DND-41 (cell line): ENCODE data around the gene STAU1.

ENCODE experiments used
- ATAC-seq: fragments of 200-7000 bp; cut with Tn5 transposase; 3 replicates; pipeline ENCODE4 v1.9.1; 2021; ENCODE audit warnings: low read depth; ENCODE audit not compliant: insufficient read depth
- DNase-seq: peaks from one replicate; pipeline ENCODE4 v3.0.0-alpha.2; 2020
- H2AFZ ChIP-seq: 2 replicates; pipeline ENCODE4 v1.6.0; 2012; ENCODE audit warnings: low read depth, low read length
- H3K27ac ChIP-seq: 2 replicates; pipeline ENCODE4 v1.5.1; 2012; ENCODE audit warnings: low read length, inconsistent platforms
- H3K27me3 ChIP-seq: fragments of 200-600 bp; sonication (generic); 2 replicates; pipeline ENCODE4 v1.6.0; 2012; ENCODE audit warnings: low read length, mild to moderate bottlenecking, inconsistent platforms; ENCODE audit not compliant: insufficient read depth, poor library complexity
- H3K36me3 ChIP-seq: 2 replicates; pipeline ENCODE4 v1.5.1; 2012; ENCODE audit warnings: low read length, inconsistent platforms; ENCODE audit not compliant: insufficient read depth
- H3K4me1 ChIP-seq: 2 replicates; pipeline ENCODE4 v1.5.1; 2012; ENCODE audit warnings: mild to moderate bottlenecking, low read length; ENCODE audit not compliant: insufficient read depth
- H3K4me2 ChIP-seq: 2 replicates; pipeline ENCODE4 v1.6.0; 2012; ENCODE audit warnings: mild to moderate bottlenecking, moderate library complexity, low read length, inconsistent platforms; ENCODE audit not compliant: insufficient read depth
- H3K4me3 ChIP-seq, 2 experiments: fragments of 200-600 bp in 1 of 2; shearing (Covaris generic) in 1 of 2; 2 replicates each; pipeline ENCODE4 v1.5.1; 2012 to 2016; ENCODE audit warnings: inconsistent platforms in 2 of 2, low read length in 2 of 2, mild to moderate bottlenecking in 2 of 2, low read depth in 1 of 2, moderate library complexity in 1 of 2
- H3K79me2 ChIP-seq: 2 replicates; pipeline ENCODE4 v1.6.0; 2012; ENCODE audit warnings: low read length, inconsistent platforms; ENCODE audit not compliant: insufficient read depth
- H3K9ac ChIP-seq: 2 replicates; pipeline ENCODE4 v1.6.0; 2012; ENCODE audit warnings: low read depth, mild to moderate bottlenecking, inconsistent platforms, low read length, moderate library complexity
- H3K9me3 ChIP-seq: 2 replicates; pipeline ENCODE4 v1.5.1; 2012; ENCODE audit warnings: low read length, moderate library complexity, mild to moderate bottlenecking, inconsistent platforms; ENCODE audit not compliant: insufficient read depth, severe bottlenecking
- H4K20me1 ChIP-seq: 2 replicates; pipeline ENCODE4 v1.6.0; 2012; ENCODE audit warnings: low read length; ENCODE audit not compliant: insufficient read depth
- EZH2 ChIP-seq: IDR thresholded peaks from 3 replicates; pipeline ENCODE4 v1.6.1; 2012; ENCODE audit warnings: borderline replicate concordance, low read depth, mild to moderate bottlenecking, moderate library complexity, low read length, inconsistent platforms; ENCODE audit not compliant: severe bottlenecking
- TF ChIP-seq, protein P1 (sequence below): IDR thresholded peaks from 2 replicates; pipeline ENCODE4 v1.5.1; 2012; ENCODE audit warnings: borderline replicate concordance, low read length, moderate library complexity, mild to moderate bottlenecking; ENCODE audit not compliant: poor library complexity, severe bottlenecking; ENCODE audit errors: extremely low read depth

STAU1 gene

DNA sequence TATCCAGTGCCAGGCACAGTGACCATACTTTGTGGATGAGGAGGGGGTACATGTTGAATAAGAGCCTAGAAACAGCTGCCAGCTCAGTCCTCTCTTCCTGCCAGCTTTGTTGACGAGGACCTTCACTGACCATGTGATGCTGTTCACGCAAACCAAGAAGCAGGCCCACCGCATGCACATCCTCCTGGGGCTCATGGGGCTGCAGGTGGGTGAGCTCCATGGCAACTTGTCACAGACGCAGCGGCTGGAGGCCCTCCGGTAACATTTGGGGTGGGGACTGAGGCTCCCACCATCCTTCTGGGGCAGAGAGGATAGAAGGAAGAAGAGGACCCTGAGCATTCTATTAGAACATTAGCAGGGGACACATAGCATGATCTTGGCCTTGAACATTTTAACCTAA lies 46.7 kb upstream of the STAU1 start:
- no peaks in the 10 kb centered on the region for H3K79me2 ChIP-seq
- no peak overlapping the region for H3K4me3 ChIP-seq
- no peak overlapping the region for H2AFZ ChIP-seq
- H3K9ac ChIP-seq: no peak overlapping the region
- DNase-seq: no peak
- no peak overlapping the region for H3K27ac ChIP-seq
- H3K36me3 ChIP-seq: peaks cover 90% of the 10 kb centered on the region
- H4K20me1 ChIP-seq: peaks cover 3% of the 10 kb centered on the region; the same call in 1 of the 2 replicates
- no peaks in the 10 kb centered on the region for H3K27me3 ChIP-seq
- TF ChIP-seq EZH2: no peak
- TF ChIP-seq, protein P1, sequence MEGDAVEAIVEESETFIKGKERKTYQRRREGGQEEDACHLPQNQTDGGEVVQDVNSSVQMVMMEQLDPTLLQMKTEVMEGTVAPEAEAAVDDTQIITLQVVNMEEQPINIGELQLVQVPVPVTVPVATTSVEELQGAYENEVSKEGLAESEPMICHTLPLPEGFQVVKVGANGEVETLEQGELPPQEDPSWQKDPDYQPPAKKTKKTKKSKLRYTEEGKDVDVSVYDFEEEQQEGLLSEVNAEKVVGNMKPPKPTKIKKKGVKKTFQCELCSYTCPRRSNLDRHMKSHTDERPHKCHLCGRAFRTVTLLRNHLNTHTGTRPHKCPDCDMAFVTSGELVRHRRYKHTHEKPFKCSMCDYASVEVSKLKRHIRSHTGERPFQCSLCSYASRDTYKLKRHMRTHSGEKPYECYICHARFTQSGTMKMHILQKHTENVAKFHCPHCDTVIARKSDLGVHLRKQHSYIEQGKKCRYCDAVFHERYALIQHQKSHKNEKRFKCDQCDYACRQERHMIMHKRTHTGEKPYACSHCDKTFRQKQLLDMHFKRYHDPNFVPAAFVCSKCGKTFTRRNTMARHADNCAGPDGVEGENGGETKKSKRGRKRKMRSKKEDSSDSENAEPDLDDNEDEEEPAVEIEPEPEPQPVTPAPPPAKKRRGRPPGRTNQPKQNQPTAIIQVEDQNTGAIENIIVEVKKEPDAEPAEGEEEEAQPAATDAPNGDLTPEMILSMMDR: no peak
- no peak overlapping the region for H3K4me2 ChIP-seq
- H3K4me1 ChIP-seq: no peaks in the 10 kb centered on the region
- no peaks in the 10 kb centered on the region for H3K9me3 ChIP-seq
- no peak for ATAC-seq

DNA sequence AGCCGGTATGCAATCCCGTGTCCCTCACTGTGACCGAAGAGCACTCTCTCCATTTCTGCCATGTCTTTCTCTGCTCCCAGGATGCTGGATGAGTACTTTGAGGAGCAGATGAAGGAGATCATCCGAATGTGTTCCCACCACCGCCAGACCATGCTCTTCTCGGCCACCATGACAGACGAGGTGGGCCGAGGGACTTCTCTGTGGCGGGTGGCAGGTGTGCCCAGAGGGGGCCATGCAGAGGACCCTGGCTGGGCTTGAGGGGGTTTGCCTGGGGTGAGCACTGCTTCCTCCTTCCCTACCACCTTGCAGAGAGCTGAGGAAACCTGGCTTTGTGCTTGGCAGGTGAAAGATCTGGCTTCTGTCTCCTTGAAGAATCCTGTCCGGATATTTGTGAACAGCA lies 45.1 kb upstream of the STAU1 start:
- ATAC-seq: no peak
- H3K9ac ChIP-seq: no peak overlapping the region
- no peaks in the 10 kb centered on the region for H3K9me3 ChIP-seq
- H3K4me3 ChIP-seq: no peak overlapping the region
- no peaks in the 10 kb centered on the region for H3K27me3 ChIP-seq
- H3K79me2 ChIP-seq: no peaks in the 10 kb centered on the region
- DNase-seq: no peak
- H2AFZ ChIP-seq: no peak overlapping the region
- H4K20me1 ChIP-seq: peaks cover 6% of the 10 kb centered on the region; the same call in 1 of the 2 replicates
- no peaks in the 10 kb centered on the region for H3K4me1 ChIP-seq
- TF ChIP-seq, protein P1: no peak
- TF ChIP-seq EZH2: no peak
- H3K36me3 ChIP-seq: peaks cover 88% of the 10 kb centered on the region
- H3K27ac ChIP-seq: no peak overlapping the region
- no peak overlapping the region for H3K4me2 ChIP-seq

DNA sequence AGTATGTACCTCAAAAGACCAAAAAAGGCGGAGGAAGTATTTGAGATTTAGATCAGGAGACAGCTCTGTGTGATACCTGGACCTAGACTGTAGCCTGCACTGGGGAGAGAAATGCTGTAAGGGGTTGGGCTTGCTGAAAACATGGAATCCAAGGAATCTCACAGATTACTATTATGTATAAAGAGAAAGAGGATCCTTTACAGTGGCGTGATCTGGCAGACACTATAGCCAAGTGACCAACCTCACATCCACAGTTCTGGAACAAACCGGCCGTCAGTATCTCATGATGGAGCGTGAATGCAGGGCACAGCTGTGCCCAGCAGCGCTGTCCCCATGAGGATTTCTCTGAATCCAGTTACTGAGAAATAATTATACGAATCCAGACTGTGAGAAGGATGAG lies 43.3 kb upstream of the STAU1 start:
- Histone ChIP-seq H3K36me3 (peaks cover 82% of the 10 kb centered on the region), H3K27ac (no peak overlapping the region), H2AFZ (no peak overlapping the region), H3K4me1 (no peaks in the 10 kb centered on the region), H3K9me3 (no peaks in the 10 kb centered on the region), H4K20me1 (peaks cover 6% of the 10 kb centered on the region; the same call in 1 of the 2 replicates), H3K79me2 (no peaks in the 10 kb centered on the region), H3K27me3 (no peaks in the 10 kb centered on the region), H3K4me2 (no peak overlapping the region), H3K9ac (no peak overlapping the region), H3K4me3 (no peak overlapping the region)
- DNase-seq (no peak), ATAC-seq (no peak)
- TF ChIP-seq, protein P1: no peak

DNA sequence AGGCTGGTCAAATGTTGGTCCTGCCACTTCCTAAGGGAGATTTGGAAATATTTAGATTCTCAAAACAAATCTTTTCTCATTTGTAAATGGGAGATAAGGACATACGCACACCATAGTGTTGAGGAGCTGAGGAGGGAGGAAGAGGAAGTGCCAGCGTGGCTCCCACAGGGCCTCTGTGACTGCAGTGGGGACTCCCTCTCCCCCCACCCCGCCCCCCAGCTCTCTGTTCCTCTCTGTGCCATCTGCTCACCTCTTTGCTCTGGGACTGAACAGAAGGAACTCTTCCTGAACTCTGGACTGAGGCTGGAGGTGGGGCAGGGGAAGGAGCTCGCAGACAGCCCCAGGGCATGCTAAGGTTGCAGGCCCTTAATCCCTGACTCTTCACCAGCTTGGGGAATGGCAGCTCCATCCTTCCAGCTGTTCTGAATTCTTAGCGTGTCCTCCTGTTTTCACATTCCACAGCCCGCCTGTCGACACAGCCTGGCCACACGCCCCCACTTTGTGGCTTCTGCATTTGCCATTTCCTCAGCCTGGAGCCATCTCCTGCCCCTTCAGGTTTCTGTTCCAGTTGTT lies 42.5 kb upstream of the STAU1 start:
- Histone ChIP-seq H3K9me3 (no peaks in the 10 kb centered on the region), H3K9ac (no peak overlapping the region), H3K27ac (no peak overlapping the region), H3K27me3 (no peaks in the 10 kb centered on the region), H4K20me1 (peaks cover 6% of the 10 kb centered on the region; the same call in 1 of the 2 replicates), H3K4me1 (no peaks in the 10 kb centered on the region), H3K4me3 (no peak overlapping the region), H3K36me3 (peaks cover 83% of the 10 kb centered on the region), H3K4me2 (no peak overlapping the region), H3K79me2 (no peaks in the 10 kb centered on the region), H2AFZ (no peak overlapping the region)
- ATAC-seq (no peak), DNase-seq (no peak)
- TF ChIP-seq EZH2: no peak
- TF ChIP-seq, protein P1: no peak
